K562 (cell line): ENCODE results near the gene FCSK. TPM values are rescaled to one million over a fixed set of nuclear protein-coding genes. Genes with fewer than 3 reads are reported as not detected.

Experiments used
- ATAC-seq: fragments of 200-7000 bp; cut with Tn5 transposase; 3 replicates; pipeline ENCODE4 v1.9.1; 2020; ENCODE audit warnings: moderate library complexity
- BruUV-seq: library from RNA; stranded (reverse); fragments of 400-500 nt; replicated peaks from 2 replicates; lab custom pipeline; 2021; lab: Mats Ljungman, UMichigan
- CTCF ChIA-PET: fragments of 300-600 bp; formaldehyde crosslinking; extraction: SDS; loops from one replicate; lab custom pipeline; 2021; ENCODE audit warnings: low intra/inter-chr PET ratio; lab: Yijun Ruan, JAX
- POLR2A ChIA-PET: fragments of 300-600, 350-650 bp; sonication (Branson Sonifier 250); formaldehyde crosslinking; extraction: SDS; loops from one replicate; lab custom pipeline; 2021; ENCODE audit warnings: antibody characterized with exemption, inconsistent platforms; lab: Yijun Ruan, JAX
- DNase-seq, 4 experiments: peaks; one replicate each; pipeline versions ENCODE4 v3.0.0 to v3.0.0-alpha.2; 2011 to 2018; ENCODE audit warnings: low spot score in 3 of 4, mixed read lengths in 3 of 4; ENCODE audit errors: extremely low read depth in 1 of 4
- FAIRE-seq: peaks from 2 replicates; lab custom pipeline; 2011; peaks lifted over from hg19 to GRCh38; lab: Jason Lieb, UNC
- H2AFZ ChIP-seq: 2 replicates; pipeline ENCODE4 v1.6.0; 2011; ENCODE audit warnings: low read depth, low read length, control low read depth, inconsistent platforms
- H3K27ac ChIP-seq: fragments of 200-600 bp; 3 replicates; pipeline ENCODE4 v1.8.0; 2011; ENCODE audit warnings: low read depth, mild to moderate bottlenecking, control low read depth, inconsistent platforms, low read length, moderate library complexity, mixed read lengths; ENCODE audit errors: extremely low read depth
- H3K27me3 ChIP-seq, 2 experiments: fragments of 300-600 bp in 1 of 2; 2 replicates in 1 of 2; 3 replicates in 1 of 2; pipeline versions ENCODE4 v1.6.0 to v1.8.0; 2011; ENCODE audit warnings: inconsistent platforms in 2 of 2, low read length in 2 of 2, mild to moderate bottlenecking in 1 of 2, mixed read lengths in 1 of 2, moderate library complexity in 1 of 2; ENCODE audit not compliant: control insufficient read depth in 2 of 2, insufficient read depth in 2 of 2
- H3K36me3 ChIP-seq: fragments of 300-600 bp; 3 replicates; pipeline ENCODE4 v1.8.0; 2011; ENCODE audit warnings: mild to moderate bottlenecking, low read length, inconsistent platforms; ENCODE audit not compliant: control insufficient read depth, insufficient read depth
- H3K4me1 ChIP-seq, 2 experiments: fragments of 200-600 bp in 1 of 2; replicated peaks in 1 of 2; 2 replicates in 1 of 2; 3 replicates in 1 of 2; pipeline versions ENCODE4 v1.5.1 to v1.8.0; 2011; ENCODE audit warnings: inconsistent platforms in 2 of 2, low read length in 2 of 2, mild to moderate bottlenecking in 1 of 2, mixed read lengths in 1 of 2, moderate library complexity in 1 of 2; ENCODE audit not compliant: control insufficient read depth in 2 of 2, insufficient read depth in 2 of 2
- H3K4me2 ChIP-seq: 2 replicates; pipeline ENCODE4 v1.6.1; 2011; ENCODE audit warnings: low read length, control low read depth, inconsistent platforms, mixed read lengths; ENCODE audit not compliant: insufficient read depth
- H3K4me3 ChIP-seq: fragments of 200-600 bp; sonication (generic), shearing (Covaris generic); 2 replicates; pipeline ENCODE4 v1.5.1; 2016; ENCODE audit warnings: control low read depth, inconsistent platforms
- H3K79me2 ChIP-seq: fragments of 200-600 bp; 3 replicates; pipeline ENCODE4 v1.8.0; 2011; ENCODE audit warnings: low read length, inconsistent platforms; ENCODE audit not compliant: control insufficient read depth, insufficient read depth
- H3K9ac ChIP-seq, 2 experiments: 2 replicates each; pipeline versions ENCODE4 v1.6.0 to v1.6.1; 2011; ENCODE audit warnings: low read depth in 2 of 2, low read length in 2 of 2, control low read depth in 1 of 2, inconsistent platforms in 1 of 2, mild to moderate bottlenecking in 1 of 2, mixed read lengths in 1 of 2; ENCODE audit not compliant: insufficient read depth in 1 of 2
- H3K9me1 ChIP-seq: one replicate; pipeline ENCODE4 v1.6.0; 2011; ENCODE audit warnings: inconsistent platforms, mild to moderate bottlenecking, low read length, moderate library complexity; ENCODE audit not compliant: control insufficient read depth, insufficient read depth
- H3K9me3 ChIP-seq: replicated peaks from 2 replicates; pipeline ENCODE4 v1.5.1; 2011; ENCODE audit warnings: low read depth, low read length, inconsistent platforms; ENCODE audit not compliant: control insufficient read depth, insufficient read depth
- H4K20me1 ChIP-seq: replicated peaks from 2 replicates; pipeline ENCODE4 v1.6.1; 2011; ENCODE audit warnings: low read length, inconsistent platforms, mixed read lengths; ENCODE audit not compliant: control insufficient read depth, insufficient read depth
- BRF2 ChIP-seq: IDR thresholded peaks from 3 replicates; pipeline ENCODE4 v1.6.1; 2011; ENCODE audit warnings: borderline replicate concordance, mild to moderate bottlenecking; ENCODE audit not compliant: insufficient read length, insufficient read depth
- ESRRB ChIP-seq: fragments of 250-450 bp; sonication (Bioruptor Pico); IDR thresholded peaks from 2 replicates; pipeline ENCODE4 v1.5.0; 2020; ENCODE audit warnings: mild to moderate bottlenecking, moderate library complexity, borderline replicate concordance
- GABPB1 ChIP-seq: sonication (generic); formaldehyde crosslinking; IDR thresholded peaks from 2 replicates; pipeline ENCODE4 v1.8.0; 2022; ENCODE audit warnings: mild to moderate bottlenecking, missing genetic modification reagents
- GATA2 ChIP-seq: sonication (generic); formaldehyde crosslinking; IDR thresholded peaks from 2 replicates; pipeline ENCODE4 v1.4.0; 2020; ENCODE audit warnings: mild to moderate bottlenecking, missing genetic modification reagents
- KAT7 ChIP-seq: sonication (generic); formaldehyde crosslinking; IDR thresholded peaks from 2 replicates; pipeline ENCODE4 v1.8.0; 2022; ENCODE audit warnings: missing genetic modification reagents, mild to moderate bottlenecking, borderline replicate concordance
- NONO ChIP-seq, 2 experiments: fragments of 200-400 bp in 1 of 2; fragments of 450-650 bp in 1 of 2; formaldehyde crosslinking in 1 of 2; IDR thresholded peaks; 2 replicates each; pipeline ENCODE4 v1.6.1; 2017; ENCODE audit warnings: low read depth in 2 of 2, mild to moderate bottlenecking in 2 of 2, moderate library complexity in 2 of 2, low read length in 1 of 2
- SETDB1 ChIP-seq: IDR thresholded peaks from one replicate; pipeline ENCODE4 v1.6.1; 2012; ENCODE audit warnings: low read length, control low read depth, inconsistent platforms
- TCFL5 ChIP-seq: fragments of 250-450 bp; sonication (Bioruptor Pico); conservative IDR thresholded peaks from 2 replicates; pipeline ENCODE4 v1.6.1; 2021; ENCODE audit warnings: mild to moderate bottlenecking, moderate library complexity, matching md5 sums
- WGBS: fragments of 100-300 bp; shearing (Covaris generic); methylation state at CpG from one replicate; pipeline ENCODE4 v1.1.6; 2016; ENCODE audit warnings: low coverage, mixed read lengths; ENCODE audit not compliant: insufficient coverage; ENCODE audit errors: missing lambda C conversion rate; 5-methylcytosine and 5-hydroxymethylcytosine counted together
- in situ Hi-C: fragments of 300-500 bp; cut with MboI; formaldehyde crosslinking; loops from 4 replicates; pipeline ENCODE4 v1.15.0; 2018; ENCODE audit warnings: inconsistent platforms, mixed read lengths
- intact Hi-C: fragments of 100-400 bp; cut with micrococcal nuclease; formaldehyde crosslinking; loops from 2 replicates; pipeline ENCODE4 v1.14.2; 2022
- polyA plus RNA-seq, 8 experiments: library from polyadenylated mRNA; depleted of rRNA in 4 of 8; stranded (reverse) in 5 of 8; unstranded in 3 of 8; fragments of >200 nt; fragmentation: Nextera tagmentation in 2 of 8; fragmentation: Illumina TruSeq in 1 of 8; extraction: Ambion mirVana in 2 of 8; extraction: Trizol in 1 of 8; gene quantifications; 2 replicates each; pipeline versions ENCODE4 v1.2.1 to v1.2.3, GENCODE V29; 2011 to 2014; ENCODE audit warnings: inconsistent platforms in 1 of 8, missing spikeins in 1 of 8
- total RNA-seq, 7 experiments: library from RNA; depleted of rRNA in 6 of 7; stranded (reverse); fragments of >200 nt in 6 of 7; fragmentation: Illumina TruSeq in 2 of 7; extraction: Trizol in 2 of 7; gene quantifications; 2 replicates each; pipeline versions ENCODE4 v1.2.1 to v1.2.3, GENCODE V29; 2011 to 2021; ENCODE audit warnings: low replicate concordance in 1 of 7
- TF ChIP-seq, protein P1 (sequence below): fragments of 250-450 bp; sonication (Bioruptor Pico); IDR thresholded peaks from 2 replicates; pipeline ENCODE4 v1.4.0; 2020

The FCSK gene
- total and polyA plus RNA-seq, 9 of the 15 experiments (the other 6 are each of a cell fraction or from before 2014, with no cell fraction given): 0.92 to 18.6 (median 8.3) TPM

DNA sequence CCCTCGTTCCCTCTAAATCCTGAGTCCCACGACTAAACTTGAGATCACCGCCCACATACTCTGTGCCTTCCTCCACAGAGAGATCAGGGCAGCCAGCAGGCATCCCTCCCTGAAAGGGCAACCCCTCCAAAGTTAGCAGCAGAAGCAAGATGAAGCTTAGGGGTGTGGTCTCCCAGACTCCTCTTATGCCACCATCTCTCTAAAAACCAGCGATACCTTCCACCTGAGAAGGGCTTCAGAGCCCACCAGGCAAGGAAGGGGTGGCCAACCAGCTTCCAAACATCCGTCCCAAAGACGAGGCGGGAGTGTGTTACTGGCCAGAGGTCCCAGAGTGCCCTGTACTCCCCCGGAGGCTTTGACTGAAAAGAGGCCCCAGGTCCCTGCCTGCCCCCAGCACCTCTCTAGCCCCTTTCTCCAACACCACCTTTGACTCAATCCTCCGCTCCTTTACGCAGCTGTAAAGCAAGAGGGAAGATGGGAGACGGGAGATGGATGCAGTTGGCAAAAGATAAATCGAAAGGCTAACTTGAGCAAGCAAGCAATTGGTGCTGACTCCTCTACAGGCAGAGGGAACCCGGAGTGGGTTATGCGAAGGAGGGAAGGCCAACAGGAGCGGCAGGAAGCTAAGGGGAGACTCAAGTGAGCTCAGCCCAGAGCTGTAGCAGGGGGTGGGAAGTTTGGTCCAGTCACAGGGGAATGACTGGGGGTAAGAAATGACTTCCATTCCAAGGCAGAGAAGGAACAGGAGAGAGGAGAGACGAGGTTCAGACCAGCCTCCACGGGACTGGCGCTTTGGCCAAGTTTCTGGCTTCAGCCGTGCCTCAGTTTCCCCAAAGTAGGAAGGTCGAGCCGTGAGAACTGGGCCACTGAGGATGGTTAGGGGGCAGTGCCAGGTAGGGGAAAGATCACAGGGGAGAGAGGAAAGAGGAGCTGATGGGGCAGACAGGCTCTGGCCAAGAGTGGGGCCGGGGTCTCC, 16.5 kb upstream of the FCSK start (continued):
- TF ChIP-seq BRF2: no peak
- TF ChIP-seq, all 486 proteins: peak for 30

DNA sequence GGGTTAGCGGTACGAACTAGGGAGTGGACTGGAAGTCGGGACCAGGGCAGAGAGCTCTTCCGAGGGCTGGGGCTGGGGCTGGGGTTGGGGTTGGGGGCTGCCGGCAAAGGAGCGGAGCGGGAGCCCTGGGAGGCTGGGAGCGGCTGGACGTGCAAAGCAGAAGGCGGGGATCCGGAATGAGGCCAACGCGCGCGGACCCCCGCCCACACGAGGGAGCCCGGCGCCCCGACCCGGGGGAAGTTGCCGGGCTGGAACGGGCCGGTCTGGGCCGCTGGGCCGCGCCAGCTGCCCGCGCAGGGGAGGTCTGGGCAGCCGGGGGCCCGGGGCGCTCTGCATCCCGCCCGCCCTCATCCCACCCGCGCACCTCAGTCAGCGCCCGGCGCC, 15.8 kb upstream of the FCSK start:
- intact Hi-C loops (no loop called here), in situ Hi-C loops (no loop called here)
- Histone ChIP-seq H3K9me1 (no peaks in the 10 kb centered on the region), H3K27ac (peak overlapping the region; percentile 93), H3K27me3 (no peaks in the 10 kb centered on the region), H3K9me3 (no peaks in the 10 kb centered on the region), H3K4me2 (peak overlapping the region; percentile 92), H2AFZ (no peak overlapping the region), H3K36me3 (peaks cover 25% of the 10 kb centered on the region), H3K4me3 (peak overlapping the region; percentile 94), H4K20me1 (no peaks in the 10 kb centered on the region), H3K4me1 (peaks cover 34 to 38% of the 10 kb centered on the region in 2 experiments), H3K79me2 (peaks cover 52% of the 10 kb centered on the region), H3K9ac (peak overlapping the region; percentile 90 to 92)
- DNase-seq: peak; percentile 41 to 84 (median 67)
- ChIA-PET POLR2A (interaction anchor here (0.5 to 1.5 kb wide), 8 partner anchors 14 to 316 kb away, joined by 3 to 5 read pairs (median 3); no protein-coding TSS in a partner anchor), CTCF (interaction anchor here (0.7 kb wide), 1 partner anchor 274 kb away, joined by 3 read pairs; no protein-coding TSS in a partner anchor)
- ATAC-seq: peak; percentile 6; the same call in 2 of the 3 replicates
- WGBS: 0% methylated on average over 3 of the region's 39 CpGs
- FAIRE-seq: no peak
- BruUV-seq: no TSS peak
- TF ChIP-seq SETDB1 (no peak), TCFL5 (CRISPR knock-in tag) (no peak), NONO (IDR thresholded peaks at IDR 0.05; ENCODE audit: low read depth in 2 of 2, low read length in 1 of 2) (0 out of 4 replicates have a peak, but pooled peaks of 1 of the 2 experiments have one; percentile 50), KAT7 (CRISPR knock-in tag) (no peak), GABPB1 (CRISPR knock-in tag) (no peak), ESRRB (CRISPR knock-in tag) (no peak), GATA2 (CRISPR knock-in tag) (no peak)
- TF ChIP-seq, protein P1, sequence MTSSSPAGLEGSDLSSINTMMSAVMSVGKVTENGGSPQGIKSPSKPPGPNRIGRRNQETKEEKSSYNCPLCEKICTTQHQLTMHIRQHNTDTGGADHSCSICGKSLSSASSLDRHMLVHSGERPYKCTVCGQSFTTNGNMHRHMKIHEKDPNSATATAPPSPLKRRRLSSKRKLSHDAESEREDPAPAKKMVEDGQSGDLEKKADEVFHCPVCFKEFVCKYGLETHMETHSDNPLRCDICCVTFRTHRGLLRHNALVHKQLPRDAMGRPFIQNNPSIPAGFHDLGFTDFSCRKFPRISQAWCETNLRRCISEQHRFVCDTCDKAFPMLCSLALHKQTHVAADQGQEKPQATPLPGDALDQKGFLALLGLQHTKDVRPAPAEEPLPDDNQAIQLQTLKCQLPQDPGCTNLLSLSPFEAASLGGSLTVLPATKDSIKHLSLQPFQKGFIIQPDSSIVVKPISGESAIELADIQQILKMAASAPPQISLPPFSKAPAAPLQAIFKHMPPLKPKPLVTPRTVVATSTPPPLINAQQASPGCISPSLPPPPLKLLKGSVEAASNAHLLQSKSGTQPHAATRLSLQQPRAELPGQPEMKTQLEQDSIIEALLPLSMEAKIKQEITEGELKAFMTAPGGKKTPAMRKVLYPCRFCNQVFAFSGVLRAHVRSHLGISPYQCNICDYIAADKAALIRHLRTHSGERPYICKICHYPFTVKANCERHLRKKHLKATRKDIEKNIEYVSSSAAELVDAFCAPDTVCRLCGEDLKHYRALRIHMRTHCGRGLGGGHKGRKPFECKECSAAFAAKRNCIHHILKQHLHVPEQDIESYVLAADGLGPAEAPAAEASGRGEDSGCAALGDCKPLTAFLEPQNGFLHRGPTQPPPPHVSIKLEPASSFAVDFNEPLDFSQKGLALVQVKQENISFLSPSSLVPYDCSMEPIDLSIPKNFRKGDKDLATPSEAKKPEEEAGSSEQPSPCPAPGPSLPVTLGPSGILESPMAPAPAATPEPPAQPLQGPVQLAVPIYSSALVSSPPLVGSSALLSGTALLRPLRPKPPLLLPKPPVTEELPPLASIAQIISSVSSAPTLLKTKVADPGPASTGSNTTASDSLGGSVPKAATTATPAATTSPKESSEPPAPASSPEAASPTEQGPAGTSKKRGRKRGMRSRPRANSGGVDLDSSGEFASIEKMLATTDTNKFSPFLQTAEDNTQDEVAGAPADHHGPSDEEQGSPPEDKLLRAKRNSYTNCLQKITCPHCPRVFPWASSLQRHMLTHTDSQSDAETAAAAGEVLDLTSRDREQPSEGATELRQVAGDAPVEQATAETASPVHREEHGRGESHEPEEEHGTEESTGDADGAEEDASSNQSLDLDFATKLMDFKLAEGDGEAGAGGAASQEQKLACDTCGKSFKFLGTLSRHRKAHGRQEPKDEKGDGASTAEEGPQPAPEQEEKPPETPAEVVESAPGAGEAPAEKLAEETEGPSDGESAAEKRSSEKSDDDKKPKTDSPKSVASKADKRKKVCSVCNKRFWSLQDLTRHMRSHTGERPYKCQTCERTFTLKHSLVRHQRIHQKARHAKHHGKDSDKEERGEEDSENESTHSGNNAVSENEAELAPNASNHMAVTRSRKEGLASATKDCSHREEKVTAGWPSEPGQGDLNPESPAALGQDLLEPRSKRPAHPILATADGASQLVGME (CRISPR knock-in tag): no peak
